Right lung (tissue), 5 donors: ENCODE results near the gene PUS7. TPM values are rescaled to one million over a fixed set of nuclear protein-coding genes. Genes with fewer than 3 reads are reported as not detected.
"Not testable (repeated sequence)": the region's sequence is repeated elsewhere in the genome, so short reads cannot be mapped to it uniquely, and the experiment has no call there.

ENCODE experiments used
- DNase-seq, 2 donors: peaks; one replicate each; pipeline ENCODE4 v3.0.0-alpha.2; 2013
- polyA plus RNA-seq, 5 donors: library from polyadenylated mRNA; unstranded; fragments of 120-200 nt; gene quantifications; one replicate each; pipeline versions ENCODE4 v1.2.1 to v1.2.3, GENCODE V29; 2013; ENCODE audit warnings: inconsistent platforms in 1 of 5, low replicate concordance in 1 of 5; ENCODE audit not compliant: insufficient read length in 5 of 5, insufficient read depth in 1 of 5

PUS7 gene
- polyA plus RNA-seq, 5 donors, result 25.2 to 34.0 (median 29.3) TPM

GRCh38 chr7:105502173-105502572, 19.9 kb downstream of the PUS7 start:
- DNase-seq, result no peak

- no peak for DNase-seq
Measured at GRCh38 chr7:105497016-105497415, 25.1 kb downstream of the PUS7 start.

GRCh38 chr7:105496521-105496920, 25.6 kb downstream of the PUS7 start:
- DNase-seq, result no peak

- peak; percentile 24 to 39 for DNase-seq
Measured at GRCh38 chr7:105493923-105494315, 28.2 kb downstream of the PUS7 start.

- no peak for DNase-seq
Measured at GRCh38 chr7:105493196-105493922, 28.7 kb downstream of the PUS7 start.

- no peak for DNase-seq
Measured at GRCh38 chr7:105489409-105489808, 32.7 kb downstream of the PUS7 start.

- DNase-seq, result peak; percentile 35 to 50
Measured at GRCh38 chr7:105487579-105488571, 34.2 kb downstream of the PUS7 start.

GRCh38 chr7:105480931-105481330, 41.1 kb downstream of the PUS7 start:
- DNase-seq, result no peak

- DNase-seq, result no peak
Measured at GRCh38 chr7:105478606-105479005, 43.5 kb downstream of the PUS7 start.

- DNase-seq, result no peak
Measured at GRCh38 chr7:105477908-105478307, 44.2 kb downstream of the PUS7 start.

- DNase-seq, result no peak
Measured at GRCh38 chr7:105474045-105474444, 48.0 kb downstream of the PUS7 start.

- peak; percentile 26 to 28 for DNase-seq
Measured at GRCh38 chr7:105473163-105473562, 48.9 kb downstream of the PUS7 start.

GRCh38 chr7:105470846-105471245, 51.2 kb downstream of the PUS7 start:
- DNase-seq, result peak in 1 of 2 donors; percentile 7

- no peak for DNase-seq
Measured at GRCh38 chr7:105470090-105470489, 52.0 kb downstream of the PUS7 start.

GRCh38 chr7:105462765-105463420, 59.2 kb downstream of the PUS7 start:
- DNase-seq, result no peak

- DNase-seq, result no peak
Measured at GRCh38 chr7:105461518-105461917, 60.6 kb downstream of the PUS7 start.

GRCh38 chr7:105457619-105458225, 64.3 kb downstream of the PUS7 start:
- DNase-seq, result no peak

- no peak for DNase-seq
Measured at GRCh38 chr7:105454921-105455320, 67.2 kb downstream of the PUS7 start.

- DNase-seq, result no peak
Measured at GRCh38 chr7:105454095-105454747, 67.8 kb downstream of the PUS7 start.

- DNase-seq, result peak; percentile 15 to 21
Measured at GRCh38 chr7:105452085-105452484, 70.0 kb downstream of the PUS7 start.

GRCh38 chr7:105450870-105451269, 71.2 kb downstream of the PUS7 start:
- not testable (repeated sequence) for DNase-seq
